SK-N-SH (cell line): ENCODE results near the gene ROBO1. TPM values are rescaled to one million over a fixed set of nuclear protein-coding genes. Genes with fewer than 3 reads are reported as not detected.

Source experiments
- CTCF ChIA-PET: fragments of 300-600, 350-600 bp; formaldehyde crosslinking; extraction: SDS; loops from one replicate; lab custom pipeline; 2021; lab: Yijun Ruan, JAX
- POLR2A ChIA-PET: fragments of 350-600 bp; sonication (Branson Sonifier 250); formaldehyde crosslinking; extraction: SDS; loops from one replicate; lab custom pipeline; 2020; ENCODE audit warnings: antibody characterized with exemption, inconsistent platforms; lab: Yijun Ruan, JAX
- DNase-seq: peaks from one replicate; pipeline ENCODE4 v3.0.0; 2012
- H2AFZ ChIP-seq: fragments of 200-600 bp; sonication (generic); 2 replicates; pipeline ENCODE4 v1.8.1; 2016; ENCODE audit warnings: antibody characterized with exemption, mild to moderate bottlenecking, low read depth
- H3F3A ChIP-seq: fragments of 200-600 bp; sonication (generic); replicated peaks from 2 replicates; pipeline ENCODE3; 2016; ENCODE audit warnings: antibody characterized with exemption, mild to moderate bottlenecking; ENCODE audit not compliant: insufficient read depth
- H3K27ac ChIP-seq, 2 experiments: fragments of 200-500 bp in 1 of 2; fragments of 200-600 bp in 1 of 2; sonication (Bioruptor generic) in 1 of 2; sonication (generic), shearing (Covaris generic) in 1 of 2; 2 replicates each; pipeline versions ENCODE4 v1.5.1 to v1.6.1; 2014 to 2016; ENCODE audit warnings: low read depth in 2 of 2, inconsistent platforms in 1 of 2, low read length in 1 of 2, mild to moderate bottlenecking in 1 of 2, mixed read lengths in 1 of 2
- H3K27me3 ChIP-seq: fragments of 200-600 bp; sonication (generic), shearing (Covaris generic); 2 replicates; pipeline ENCODE4 v1.6.1; 2016; ENCODE audit warnings: mixed run types; ENCODE audit not compliant: insufficient read depth
- H3K36me3 ChIP-seq, 2 experiments: fragments of 200-500 bp in 1 of 2; fragments of 200-600 bp in 1 of 2; sonication (Bioruptor generic) in 1 of 2; sonication (generic) in 1 of 2; replicated peaks in 1 of 2; 2 replicates each; pipeline versions ENCODE3 to v1.5.1; 2014 to 2016; ENCODE audit warnings: low read length in 1 of 2, mild to moderate bottlenecking in 1 of 2; ENCODE audit not compliant: insufficient read depth in 2 of 2, control insufficient read depth in 1 of 2
- H3K4me1 ChIP-seq, 2 experiments: fragments of 200-500 bp in 1 of 2; fragments of 200-600 bp in 1 of 2; sonication (Bioruptor generic) in 1 of 2; sonication (generic), shearing (Covaris generic) in 1 of 2; 2 replicates each; pipeline versions ENCODE4 v1.5.1 to v1.6.1; 2014 to 2016; ENCODE audit warnings: low read depth in 1 of 2, low read length in 1 of 2, mixed run types in 1 of 2; ENCODE audit not compliant: insufficient read depth in 2 of 2, control insufficient read depth in 1 of 2
- H3K4me2 ChIP-seq: fragments of 200-600 bp; sonication (generic), shearing (Covaris generic); 2 replicates; pipeline ENCODE4 v1.6.1; 2017; ENCODE audit warnings: mixed run types
- H3K4me3 ChIP-seq, 2 experiments: fragments of 200-500 bp in 1 of 2; fragments of 200-600 bp in 1 of 2; sonication (Bioruptor generic) in 1 of 2; sonication (generic), shearing (Covaris generic) in 1 of 2; 2 replicates each; pipeline versions ENCODE4 v1.5.1 to v1.8.1; 2014 to 2016; ENCODE audit warnings: low read depth in 2 of 2, inconsistent platforms in 1 of 2, low read length in 1 of 2, mild to moderate bottlenecking in 1 of 2, mixed read lengths in 1 of 2, moderate library complexity in 1 of 2
- H3K79me2 ChIP-seq: fragments of 200-600 bp; sonication (generic); 2 replicates; pipeline ENCODE4 v1.8.1; 2017; ENCODE audit warnings: mild to moderate bottlenecking; ENCODE audit not compliant: insufficient read depth
- H3K9ac ChIP-seq: fragments of 200-600 bp; sonication (generic); 2 replicates; pipeline ENCODE4 v1.6.1; 2017; ENCODE audit warnings: mixed run types
- H3K9me2 ChIP-seq: fragments of 200-600 bp; sonication (generic); 2 replicates; pipeline ENCODE4 v1.6.1; 2017; ENCODE audit warnings: mixed run types
- H3K9me3 ChIP-seq: fragments of 200-600 bp; sonication (generic); 2 replicates; pipeline ENCODE4 v1.6.1; 2017; ENCODE audit warnings: mixed run types, mild to moderate bottlenecking, moderate library complexity
- H4K20me1 ChIP-seq: fragments of 200-600 bp; sonication (generic); 2 replicates; pipeline ENCODE4 v1.6.1; 2017; ENCODE audit warnings: mild to moderate bottlenecking, mixed run types; ENCODE audit not compliant: insufficient read depth
- CHD2 ChIP-seq: fragments of 150-350 bp; IDR thresholded peaks from 2 replicates; pipeline ENCODE4 v1.6.1; 2018; ENCODE audit warnings: low read length; ENCODE audit not compliant: partially characterized antibody
- CTCF ChIP-seq: fragments of 200-600 bp; sonication (generic); IDR thresholded peaks from 2 replicates; pipeline ENCODE4 v1.6.1; 2017; ENCODE audit warnings: antibody characterized with exemption, mild to moderate bottlenecking, moderate library complexity
- ELF1 ChIP-seq: IDR thresholded peaks from 2 replicates; pipeline ENCODE4 v1.4.0; 2012
- EP300 ChIP-seq, 2 experiments: IDR thresholded peaks; 2 replicates each; pipeline versions ENCODE4 v1.4.0 to v1.6.1; 2012; ENCODE audit warnings: borderline replicate concordance in 1 of 2, low read depth in 1 of 2, low read length in 1 of 2
- FOXM1 ChIP-seq: IDR thresholded peaks from 2 replicates; pipeline ENCODE4 v1.4.0; 2012; ENCODE audit warnings: low read depth, mild to moderate bottlenecking
- NFIC ChIP-seq: IDR thresholded peaks from 2 replicates; pipeline ENCODE4 v1.4.0; 2012; ENCODE audit warnings: borderline replicate concordance
- NRF1 ChIP-seq: IDR thresholded peaks from 2 replicates; pipeline ENCODE4 v1.6.1; 2012; ENCODE audit warnings: low read depth, mild to moderate bottlenecking, low read length
- REST ChIP-seq: IDR thresholded peaks from 2 replicates; pipeline ENCODE4 v1.6.1; 2012; ENCODE audit warnings: mild to moderate bottlenecking, low read depth, low read length, moderate library complexity
- RFX5 ChIP-seq: IDR thresholded peaks from 2 replicates; pipeline ENCODE4 v1.6.1; 2012; ENCODE audit warnings: mild to moderate bottlenecking, improper control_type of control experiment, low read length
- SMC3 ChIP-seq: IDR thresholded peaks from 2 replicates; pipeline ENCODE4 v1.6.1; 2012; ENCODE audit warnings: low read depth, low read length, improper control_type of control experiment
- TAF1 ChIP-seq: IDR thresholded peaks from 2 replicates; pipeline ENCODE4 v1.6.1; 2012; ENCODE audit warnings: low read depth, mild to moderate bottlenecking, low read length, moderate library complexity, borderline replicate concordance
- YY1 ChIP-seq: IDR thresholded peaks from 2 replicates; pipeline ENCODE4 v1.4.0; 2012; ENCODE audit warnings: low read depth, mild to moderate bottlenecking
- ZBTB33 ChIP-seq: IDR thresholded peaks from 2 replicates; pipeline ENCODE4 v1.4.0; 2012; ENCODE audit warnings: low read depth, borderline replicate concordance
- WGBS: methylation state at CpG from one replicate; pipeline ENCODE4 v1.1.6; 2017; ENCODE audit warnings: low lambda C conversion rate; 5-methylcytosine and 5-hydroxymethylcytosine counted together
- polyA plus RNA-seq, 3 experiments: library from polyadenylated mRNA; depleted of rRNA; stranded (reverse); fragments of >200 nt; gene quantifications; 2 replicates each; pipeline ENCODE4 v1.2.3, GENCODE V29; 2012

Gene ROBO1
- polyA plus RNA-seq, 1 of the 3 experiments (the other 2 are of a cell fraction) = 22.7 TPM

- no peak overlapping the region for H3K27ac ChIP-seq
- H3K4me2 ChIP-seq = no peak overlapping the region
- no peaks in the 10 kb centered on the region for H4K20me1 ChIP-seq
- CTCF ChIA-PET = interaction anchor here (1.3 to 6.2 kb wide), 2 partner anchors 8 to 17 kb away, joined by 3 to 41 read pairs; no protein-coding TSS in a partner anchor
- H3K9ac ChIP-seq = no peak overlapping the region
- WGBS = 90% methylated on average over 5 of the region's 5 CpGs
- no peaks in the 10 kb centered on the region for H3K9me2 ChIP-seq
- H3K4me1 ChIP-seq = no peaks in the 10 kb centered on the region
- TF ChIP-seq NFIC = no peak
- TF ChIP-seq CHD2 = no peak
- TF ChIP-seq ELF1 = no peak
- TF ChIP-seq ZBTB33 = no peak
- TF ChIP-seq EP300 (IDR thresholded peaks at IDR 0.05; ENCODE audit: borderline replicate concordance in 1 of 2, low read depth in 1 of 2, low read length in 1 of 2) = no peak
- TF ChIP-seq FOXM1 = no peak
- TF ChIP-seq TAF1 = no peak
- no peak for TF ChIP-seq NRF1
- TF ChIP-seq RFX5 = no peak
- TF ChIP-seq SMC3 = no peak
- TF ChIP-seq YY1 = no peak
- TF ChIP-seq CTCF = no peak
- TF ChIP-seq REST = no peak
- no peaks in the 10 kb centered on the region for H3K27me3 ChIP-seq
- H3F3A ChIP-seq = no peaks in the 10 kb centered on the region
- H3K79me2 ChIP-seq = no peaks in the 10 kb centered on the region
- H3K9me3 ChIP-seq = no peaks in the 10 kb centered on the region
- H2AFZ ChIP-seq = no peak overlapping the region
- POLR2A ChIA-PET = no interaction called here
- H3K36me3 ChIP-seq = no peaks in the 10 kb centered on the region
- no peak for DNase-seq
- no peak overlapping the region for H3K4me3 ChIP-seq
Measured at GRCh38 chr3:79103307-79103706, 664.5 kb downstream of the ROBO1 start.
